Measurements from ENCODE around the gene RANGRF.

RANGRF gene

GRCh38 chr17:8333281-8333680, 44.8 kb downstream of the RANGRF start:
- TF ChIP-seq, protein P1, sequence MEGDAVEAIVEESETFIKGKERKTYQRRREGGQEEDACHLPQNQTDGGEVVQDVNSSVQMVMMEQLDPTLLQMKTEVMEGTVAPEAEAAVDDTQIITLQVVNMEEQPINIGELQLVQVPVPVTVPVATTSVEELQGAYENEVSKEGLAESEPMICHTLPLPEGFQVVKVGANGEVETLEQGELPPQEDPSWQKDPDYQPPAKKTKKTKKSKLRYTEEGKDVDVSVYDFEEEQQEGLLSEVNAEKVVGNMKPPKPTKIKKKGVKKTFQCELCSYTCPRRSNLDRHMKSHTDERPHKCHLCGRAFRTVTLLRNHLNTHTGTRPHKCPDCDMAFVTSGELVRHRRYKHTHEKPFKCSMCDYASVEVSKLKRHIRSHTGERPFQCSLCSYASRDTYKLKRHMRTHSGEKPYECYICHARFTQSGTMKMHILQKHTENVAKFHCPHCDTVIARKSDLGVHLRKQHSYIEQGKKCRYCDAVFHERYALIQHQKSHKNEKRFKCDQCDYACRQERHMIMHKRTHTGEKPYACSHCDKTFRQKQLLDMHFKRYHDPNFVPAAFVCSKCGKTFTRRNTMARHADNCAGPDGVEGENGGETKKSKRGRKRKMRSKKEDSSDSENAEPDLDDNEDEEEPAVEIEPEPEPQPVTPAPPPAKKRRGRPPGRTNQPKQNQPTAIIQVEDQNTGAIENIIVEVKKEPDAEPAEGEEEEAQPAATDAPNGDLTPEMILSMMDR (IDR thresholded peaks at IDR 0.05) = no peak

GRCh38 chr17:8337802-8338752, 49.6 kb downstream of the RANGRF start:
- TF ChIP-seq, protein P1 (IDR thresholded peaks at IDR 0.05) = no peak

DNA sequence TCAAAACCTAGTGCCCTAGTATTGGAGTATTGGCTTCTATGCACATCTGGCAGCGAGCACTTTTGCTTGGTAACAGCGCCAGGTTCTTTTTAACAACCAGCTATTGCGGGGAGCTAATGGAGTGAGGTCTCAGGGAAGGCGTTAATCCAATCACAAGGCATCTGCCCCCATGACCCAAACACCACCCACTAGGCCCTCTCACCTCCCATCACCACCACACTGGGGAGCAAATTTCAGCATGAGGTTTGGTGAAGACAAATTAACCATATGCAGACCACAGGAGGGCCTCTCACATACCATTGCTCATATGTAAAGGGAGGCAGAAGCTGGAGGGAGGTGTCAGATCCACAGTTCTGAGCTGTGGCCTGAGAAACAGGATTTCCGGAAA, 50.3 kb downstream of the RANGRF start:
- TF ChIP-seq, protein P1 (IDR thresholded peaks at IDR 0.05) = no peak

GRCh38 chr17:8339540-8339939, 51.1 kb downstream of the RANGRF start, which contains the start of gene ODF4:
ODF4 (plus strand) TSS chr17:8339840; CDS start chr17:8340052, 212 bp downstream.
- TF ChIP-seq, protein P1 (IDR thresholded peaks at IDR 0.05) = no peak

Measured in LNCAP (cell line).